Karpas-422 (cell line): ENCODE measurements around the gene TSC22D3. TPM values are rescaled to one million over a fixed set of nuclear protein-coding genes. Genes with fewer than 3 reads are reported as not detected.

Experiments used
- DNase-seq: peaks from one replicate; pipeline ENCODE4 v3.0.0-alpha.2; 2015
- H2AFZ ChIP-seq: fragments of 200-600 bp; sonication (generic); 2 replicates; pipeline ENCODE4 v1.6.1; 2014; ENCODE audit warnings: antibody characterized with exemption, low read length, mixed read lengths
- H3K27ac ChIP-seq: fragments of 200-600 bp; sonication (generic); 2 replicates; pipeline ENCODE4 v1.5.1; 2014; ENCODE audit warnings: mild to moderate bottlenecking, low read length, moderate library complexity
- H3K27me3 ChIP-seq: fragments of 200-600 bp; sonication (generic); 2 replicates; pipeline ENCODE4 v1.6.1; 2014; ENCODE audit warnings: low read length, mixed read lengths
- H3K36me3 ChIP-seq: fragments of 200-600 bp; sonication (generic); 2 replicates; pipeline ENCODE4 v1.6.1; 2014; ENCODE audit warnings: low read length, mixed read lengths; ENCODE audit not compliant: insufficient read depth
- H3K4me1 ChIP-seq: fragments of 200-600 bp; sonication (generic); 2 replicates; pipeline ENCODE4 v1.6.1; 2014; ENCODE audit warnings: mild to moderate bottlenecking, low read length, mixed read lengths
- H3K4me2 ChIP-seq: fragments of 200-600 bp; sonication (generic); 2 replicates; pipeline ENCODE4 v1.6.1; 2014; ENCODE audit warnings: low read length, low read depth, mild to moderate bottlenecking; ENCODE audit not compliant: poor library complexity, severe bottlenecking
- H3K4me3 ChIP-seq: fragments of 200-600 bp; sonication (generic); 2 replicates; pipeline ENCODE4 v1.5.1; 2014; ENCODE audit warnings: mild to moderate bottlenecking, antibody characterized with exemption, low read length, mixed read lengths
- H3K79me2 ChIP-seq: fragments of 200-600 bp; sonication (generic); 2 replicates; pipeline ENCODE4 v1.6.1; 2014; ENCODE audit warnings: mild to moderate bottlenecking, low read length, mixed read lengths
- H3K9ac ChIP-seq: fragments of 200-600 bp; sonication (generic); 2 replicates; pipeline ENCODE4 v1.6.0; 2014; ENCODE audit warnings: low read length
- H3K9me2 ChIP-seq: fragments of 200-600 bp; sonication (generic), shearing (Covaris generic); replicated peaks from 2 replicates; pipeline ENCODE4 v1.6.0; 2014; ENCODE audit warnings: mild to moderate bottlenecking, low read length, moderate library complexity; ENCODE audit not compliant: insufficient read depth
- H3K9me3 ChIP-seq: fragments of 300-700, 200-600 bp; sonication (generic); 2 replicates; pipeline ENCODE4 v1.6.1; 2014; ENCODE audit warnings: low read length, mixed read lengths
- H4K20me1 ChIP-seq: fragments of 200-600 bp; sonication (generic); 2 replicates; pipeline ENCODE4 v1.6.1; 2014; ENCODE audit warnings: mild to moderate bottlenecking, antibody characterized with exemption, low read length, low read depth; ENCODE audit not compliant: insufficient read depth
- total RNA-seq: library from RNA; depleted of rRNA; stranded (reverse); fragments of >200 nt; shearing (Covaris generic); gene quantifications from 2 replicates; pipeline ENCODE4 v1.2.3, GENCODE V29; 2014; ENCODE audit warnings: low replicate concordance

The TSC22D3 gene
- total RNA-seq, 1 experiment from 2014 or later, result 266 TPM

DNA sequence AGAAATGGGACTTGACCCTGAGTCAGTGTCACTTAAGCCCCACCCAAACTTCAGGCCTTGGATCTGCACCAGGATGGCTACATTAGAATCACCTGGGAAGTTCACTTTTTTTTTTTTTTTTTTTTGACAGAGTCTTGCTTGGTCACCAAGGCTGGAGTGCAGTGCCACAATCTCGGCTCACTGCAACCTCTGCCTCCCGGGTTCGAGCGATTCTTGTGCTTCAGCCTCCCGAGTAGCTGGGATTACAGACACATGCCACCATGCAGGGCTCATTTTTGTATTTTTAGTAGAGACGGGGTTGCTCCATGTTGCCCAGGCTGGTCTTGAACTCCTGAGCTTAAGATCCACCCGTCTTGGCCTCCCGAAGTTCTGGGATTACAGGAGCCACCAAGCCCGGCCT, 4.9 kb upstream of the TSC22D3 start:
- H3K27ac ChIP-seq, result no peak overlapping the region
- H3K9me3 ChIP-seq, result no peaks in the 10 kb centered on the region
- H3K9me2 ChIP-seq, result no peaks in the 10 kb centered on the region
- H2AFZ ChIP-seq, result no peak overlapping the region
- H3K36me3 ChIP-seq, result no peaks in the 10 kb centered on the region
- peaks cover 12% of the 10 kb centered on the region for H3K4me1 ChIP-seq
- H4K20me1 ChIP-seq, result no peaks in the 10 kb centered on the region
- H3K79me2 ChIP-seq, result no peaks in the 10 kb centered on the region
- no peak overlapping the region for H3K9ac ChIP-seq
- H3K4me2 ChIP-seq, result no peak overlapping the region
- no peaks in the 10 kb centered on the region for H3K27me3 ChIP-seq
- DNase-seq, result no peak
- H3K4me3 ChIP-seq, result no peak overlapping the region

DNA sequence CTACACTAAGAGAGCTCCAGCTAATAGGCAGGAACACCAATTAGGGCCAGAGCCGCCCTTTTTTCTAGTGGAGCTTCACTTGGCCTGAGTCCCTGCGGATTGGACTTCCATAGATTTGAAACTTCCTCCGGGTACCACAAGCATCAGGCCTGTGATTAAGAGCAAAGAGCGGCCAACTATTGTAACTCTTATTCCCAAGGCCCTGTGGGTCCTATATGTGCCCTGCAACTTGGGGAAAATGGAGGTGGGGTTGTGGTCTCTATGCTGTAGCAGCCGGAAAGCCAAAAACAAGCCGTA, 1.9 kb upstream of the TSC22D3 start, which contains the start of gene NCBP2L:
Gene NCBP2L, plus strand, starts transcription at position 198 of the 297 bp plus-strand sequence. CDS start 16,488 bp downstream, outside the sequence.
- Histone ChIP-seq H4K20me1 (no peaks in the 10 kb centered on the region), H3K27ac (no peak within 1 kb of the TSS), H3K9me2 (no peaks in the 10 kb centered on the region), H3K9ac (peak within 1 kb of the TSS; percentile 66), H3K9me3 (no peaks in the 10 kb centered on the region), H3K79me2 (no peaks in the 10 kb centered on the region), H3K36me3 (no peaks in the 10 kb centered on the region), H3K27me3 (no peaks in the 10 kb centered on the region), H3K4me1 (peaks cover 16% of the 10 kb centered on the region), H2AFZ (peak within 1 kb of the TSS; percentile 84), H3K4me2 (peak within 1 kb of the TSS; percentile 80), H3K4me3 (peak within 1 kb of the TSS; percentile 66)
- DNase-seq, result no peak

DNA sequence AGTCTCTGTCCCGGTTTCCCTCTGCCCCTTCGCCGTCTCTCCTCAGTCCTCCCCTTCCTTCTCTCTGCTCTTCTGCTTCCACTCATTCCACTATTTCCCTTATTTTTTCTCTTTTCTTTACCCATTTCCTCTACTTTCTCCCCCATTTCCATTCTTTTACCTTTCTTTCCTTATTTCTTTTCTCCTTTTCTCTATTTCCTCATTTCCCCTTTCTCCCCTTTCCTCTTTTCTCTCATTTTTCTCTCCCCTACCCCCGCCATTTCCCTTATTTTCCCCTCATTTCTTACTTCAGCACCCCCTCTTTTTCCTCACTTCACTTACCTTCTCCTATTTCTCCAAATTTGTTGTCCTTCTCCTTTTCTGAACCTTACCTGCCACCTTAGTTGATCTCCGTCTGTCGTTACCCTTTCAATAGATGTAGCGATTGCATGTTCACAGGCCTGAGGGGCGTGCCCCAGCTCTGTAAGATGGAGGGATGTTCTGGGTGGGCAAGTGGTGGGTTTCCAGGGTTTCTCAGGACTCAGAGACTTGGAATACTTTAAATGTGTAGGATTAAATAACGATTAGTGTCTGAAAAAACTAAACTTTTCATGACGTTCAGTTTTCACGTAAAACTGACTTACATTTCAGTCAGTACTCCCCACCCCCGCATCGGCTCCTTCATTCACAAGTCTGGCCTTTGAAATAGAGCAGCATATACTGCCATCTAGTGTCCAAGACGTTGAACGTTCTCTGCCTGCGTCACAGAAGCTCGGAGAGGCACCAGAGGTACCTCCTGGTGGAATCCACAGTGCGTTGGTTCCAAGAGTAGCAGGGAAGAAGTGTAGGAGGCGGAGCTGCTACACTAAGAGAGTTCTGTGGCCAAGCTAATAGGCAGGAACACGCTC, 1.3 kb upstream of the TSC22D3 start:
- H2AFZ ChIP-seq, result peak overlapping the region; percentile 84
- no peaks in the 10 kb centered on the region for H3K9me2 ChIP-seq
- H4K20me1 ChIP-seq, result no peaks in the 10 kb centered on the region
- peaks cover 16% of the 10 kb centered on the region for H3K4me1 ChIP-seq
- no peaks in the 10 kb centered on the region for H3K9me3 ChIP-seq
- DNase-seq, result peak; percentile 94
- peak overlapping the region; percentile 66 for H3K9ac ChIP-seq
- H3K27ac ChIP-seq, result no peak overlapping the region
- peak overlapping the region; percentile 80 for H3K4me2 ChIP-seq
- H3K27me3 ChIP-seq, result no peaks in the 10 kb centered on the region
- peak overlapping the region; percentile 66 for H3K4me3 ChIP-seq
- H3K36me3 ChIP-seq, result no peaks in the 10 kb centered on the region
- H3K79me2 ChIP-seq, result no peaks in the 10 kb centered on the region

DNA sequence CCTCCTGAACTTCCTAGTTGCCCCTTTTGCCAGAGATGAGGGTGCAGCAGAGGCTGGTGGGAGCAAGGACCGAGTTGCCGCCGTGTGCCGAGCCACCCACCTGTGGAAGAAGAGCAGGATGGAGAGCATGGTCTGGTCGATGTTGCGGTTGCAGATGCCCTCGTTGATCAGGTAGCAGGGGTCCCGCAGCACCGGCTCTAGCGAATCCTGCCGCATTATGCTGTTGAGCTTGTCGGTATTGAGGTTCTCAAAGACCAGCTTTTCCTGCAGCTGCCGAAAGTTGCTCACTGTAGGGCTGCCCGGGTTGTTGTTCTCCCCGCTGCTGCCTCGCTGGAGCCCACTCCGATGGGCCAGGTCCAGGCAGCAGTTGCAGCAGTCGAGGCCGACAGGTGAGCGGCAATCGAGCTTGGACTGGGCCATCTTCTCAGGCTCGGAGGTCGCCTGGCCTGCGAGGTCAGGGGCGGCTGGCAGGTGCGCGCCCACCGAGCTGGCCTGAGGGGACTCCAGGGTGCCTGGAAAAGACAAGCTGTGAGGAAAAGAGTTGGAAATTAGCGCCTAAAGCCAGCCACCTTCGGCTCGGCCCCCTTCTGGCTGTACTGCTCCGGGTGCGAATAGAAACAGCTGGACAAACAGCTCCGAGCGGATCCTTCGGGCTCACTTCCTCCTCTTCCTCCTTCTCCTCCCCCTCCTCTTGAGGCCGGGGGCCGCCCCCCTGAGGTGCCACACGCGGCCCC, 420 bp downstream of the TSC22D3 start:
- DNase-seq, result no peak
- peak overlapping the region; percentile 80 for H3K4me2 ChIP-seq
- H3K9me3 ChIP-seq, result no peaks in the 10 kb centered on the region
- H3K9ac ChIP-seq, result peak overlapping the region; percentile 66
- H4K20me1 ChIP-seq, result no peaks in the 10 kb centered on the region
- peak overlapping the region; percentile 84; the same call in 1 of the 2 replicates for H2AFZ ChIP-seq
- H3K27me3 ChIP-seq, result no peaks in the 10 kb centered on the region
- no peaks in the 10 kb centered on the region for H3K36me3 ChIP-seq
- no peak overlapping the region for H3K27ac ChIP-seq
- H3K4me1 ChIP-seq, result peaks cover 16% of the 10 kb centered on the region
- H3K9me2 ChIP-seq, result no peaks in the 10 kb centered on the region
- no peaks in the 10 kb centered on the region for H3K79me2 ChIP-seq
- H3K4me3 ChIP-seq, result peak overlapping the region; percentile 66

DNA sequence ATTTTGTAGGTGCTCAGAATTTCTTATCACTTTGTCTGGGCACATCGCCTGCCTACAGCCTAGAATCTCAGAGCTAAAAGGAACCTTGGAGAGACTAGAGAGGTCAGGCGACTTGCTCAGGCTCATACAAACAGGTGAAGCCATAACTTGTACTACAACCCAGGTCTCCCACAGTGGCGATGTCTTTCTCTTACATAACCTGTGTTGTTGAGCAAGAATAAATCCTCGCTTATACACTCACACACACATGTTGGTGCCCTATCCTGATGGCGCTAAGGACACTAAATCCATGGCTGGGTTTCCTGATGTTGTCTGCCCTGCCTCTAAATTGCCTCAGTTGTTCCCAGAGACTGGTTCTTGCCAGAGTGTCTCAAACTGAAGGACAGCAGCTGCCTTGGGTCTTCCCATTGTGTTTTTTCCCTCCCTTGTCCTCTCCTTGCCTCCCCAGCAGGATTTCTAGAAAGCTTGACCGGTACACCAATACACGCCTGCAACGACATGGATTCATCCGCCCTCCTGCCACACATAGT, 1.6 kb downstream of the TSC22D3 start:
- H3K27ac ChIP-seq, result no peak overlapping the region
- peaks cover 16% of the 10 kb centered on the region for H3K4me1 ChIP-seq
- no peaks in the 10 kb centered on the region for H3K27me3 ChIP-seq
- no peaks in the 10 kb centered on the region for H3K9me3 ChIP-seq
- no peak overlapping the region for H3K4me3 ChIP-seq
- H3K79me2 ChIP-seq, result no peaks in the 10 kb centered on the region
- H3K36me3 ChIP-seq, result no peaks in the 10 kb centered on the region
- no peaks in the 10 kb centered on the region for H3K9me2 ChIP-seq
- DNase-seq, result no peak
- H3K9ac ChIP-seq, result no peak overlapping the region
- no peak overlapping the region for H3K4me2 ChIP-seq
- H2AFZ ChIP-seq, result no peak overlapping the region
- no peaks in the 10 kb centered on the region for H4K20me1 ChIP-seq

DNA sequence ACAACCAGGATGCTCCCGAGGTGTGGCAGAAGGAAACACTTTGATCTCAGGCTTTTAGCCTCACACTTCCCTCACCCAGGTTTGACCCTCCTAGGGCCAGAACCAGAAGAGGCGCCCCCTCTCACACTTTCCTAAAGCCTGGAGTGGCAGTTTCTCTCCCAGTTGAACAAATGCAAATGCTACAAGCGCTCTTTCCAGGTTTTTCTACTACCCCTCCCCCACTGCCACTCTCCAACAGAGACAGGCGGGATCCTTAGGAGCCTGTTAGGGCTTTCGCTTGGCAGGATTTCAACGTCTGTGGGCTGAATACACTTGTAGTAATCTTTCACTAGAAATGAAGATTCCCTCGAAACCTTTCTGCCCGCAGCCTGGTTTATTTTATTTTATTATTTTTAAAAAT, 2.4 kb downstream of the TSC22D3 start:
- H3K36me3 ChIP-seq, result no peaks in the 10 kb centered on the region
- peaks cover 16% of the 10 kb centered on the region for H3K4me1 ChIP-seq
- no peak for DNase-seq
- no peak overlapping the region for H3K27ac ChIP-seq
- no peaks in the 10 kb centered on the region for H3K9me3 ChIP-seq
- no peaks in the 10 kb centered on the region for H3K27me3 ChIP-seq
- no peak overlapping the region for H3K9ac ChIP-seq
- H3K79me2 ChIP-seq, result no peaks in the 10 kb centered on the region
- H2AFZ ChIP-seq, result no peak overlapping the region
- no peaks in the 10 kb centered on the region for H3K9me2 ChIP-seq
- H4K20me1 ChIP-seq, result no peaks in the 10 kb centered on the region
- no peak overlapping the region for H3K4me3 ChIP-seq
- no peak overlapping the region for H3K4me2 ChIP-seq

DNA sequence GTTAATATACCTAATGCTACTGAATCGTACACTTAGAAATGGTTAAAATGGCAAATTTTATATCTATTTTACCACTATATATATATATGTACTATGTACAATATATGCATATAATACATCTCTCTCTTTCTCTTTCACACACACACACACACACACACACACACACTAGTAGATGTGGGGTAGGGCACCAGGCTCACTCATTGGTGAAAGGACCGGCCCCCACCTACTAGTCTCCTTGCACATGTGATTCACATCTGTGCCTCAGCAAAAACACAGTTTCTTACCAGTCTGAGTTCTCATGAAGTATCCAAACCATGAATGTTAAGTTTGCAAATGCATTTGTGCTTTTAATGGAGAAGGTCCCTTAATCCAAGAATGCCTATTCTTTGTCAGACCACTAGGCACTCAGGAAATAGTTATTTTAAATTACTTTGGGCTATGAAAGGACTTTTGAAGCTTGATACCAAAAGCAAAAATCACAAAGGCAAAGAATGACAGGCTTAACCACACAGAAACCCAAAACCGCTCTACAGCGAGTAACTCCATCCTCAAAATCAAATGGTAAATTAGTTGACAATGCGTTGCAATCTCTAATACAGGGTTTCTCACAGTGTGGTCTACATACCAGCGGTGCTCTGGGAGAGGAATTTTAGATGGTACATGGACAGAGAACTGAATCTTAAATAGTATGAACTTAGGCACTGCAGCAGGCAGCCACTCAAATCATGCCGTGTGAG, 5.8 kb downstream of the TSC22D3 start:
- H3K4me1 ChIP-seq, result no peaks in the 10 kb centered on the region
- H4K20me1 ChIP-seq, result no peaks in the 10 kb centered on the region
- H3K27me3 ChIP-seq, result no peaks in the 10 kb centered on the region
- no peak for DNase-seq
- H3K4me3 ChIP-seq, result no peak overlapping the region
- no peaks in the 10 kb centered on the region for H3K9me3 ChIP-seq
- no peaks in the 10 kb centered on the region for H3K36me3 ChIP-seq
- H2AFZ ChIP-seq, result no peak overlapping the region
- H3K27ac ChIP-seq, result no peak overlapping the region
- H3K79me2 ChIP-seq, result no peaks in the 10 kb centered on the region
- no peak overlapping the region for H3K4me2 ChIP-seq
- H3K9me2 ChIP-seq, result no peaks in the 10 kb centered on the region
- H3K9ac ChIP-seq, result no peak overlapping the region

DNA sequence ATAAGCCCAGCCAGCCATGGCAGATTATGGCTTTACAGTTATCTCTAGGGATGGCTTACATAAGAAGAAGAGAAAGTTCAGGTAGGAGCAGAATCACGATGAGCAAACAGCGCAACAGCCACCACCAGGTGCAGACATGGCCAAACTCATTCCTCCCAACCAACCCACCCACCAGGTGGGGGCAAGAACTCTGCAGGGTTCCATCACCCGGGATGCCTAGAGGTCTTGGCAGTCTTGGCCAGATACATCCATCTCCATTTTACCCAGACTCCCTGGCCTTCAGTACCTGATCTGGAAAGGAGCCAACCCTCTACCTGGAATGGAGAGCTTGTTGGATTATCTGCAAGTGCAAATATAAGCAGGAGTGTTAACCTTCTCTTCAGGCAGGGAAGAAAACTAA, 7.5 kb downstream of the TSC22D3 start:
- no peak overlapping the region for H3K9ac ChIP-seq
- no peak overlapping the region for H3K4me2 ChIP-seq
- H4K20me1 ChIP-seq, result no peaks in the 10 kb centered on the region
- H3K79me2 ChIP-seq, result no peaks in the 10 kb centered on the region
- no peaks in the 10 kb centered on the region for H3K27me3 ChIP-seq
- H3K27ac ChIP-seq, result no peak overlapping the region
- no peak overlapping the region for H3K4me3 ChIP-seq
- DNase-seq, result no peak
- no peak overlapping the region for H2AFZ ChIP-seq
- H3K9me2 ChIP-seq, result no peaks in the 10 kb centered on the region
- H3K36me3 ChIP-seq, result no peaks in the 10 kb centered on the region
- no peaks in the 10 kb centered on the region for H3K4me1 ChIP-seq
- no peaks in the 10 kb centered on the region for H3K9me3 ChIP-seq
